Astrocyte (in vitro differentiated cells and primary cell): ENCODE results near the gene BUB1B.

Experiments
- CTCF ChIP-seq: IDR thresholded peaks from 2 replicates; pipeline ENCODE4 v1.5.1; 2011; ENCODE audit warnings: low read depth, mild to moderate bottlenecking, inconsistent platforms, low read length, moderate library complexity; ENCODE audit not compliant: insufficient read depth
- EZH2 ChIP-seq: IDR thresholded peaks from 2 replicates; pipeline ENCODE4 v1.6.1; 2012; ENCODE audit warnings: mild to moderate bottlenecking, low read length, inconsistent platforms; ENCODE audit not compliant: insufficient read depth

- no peak for TF ChIP-seq CTCF
- TF ChIP-seq EZH2: no peak
These were observed 29.7 kb downstream of the BUB1B start for GRCh38 chr15:40190591-40190990.
